Stimulated activated CD8-positive, alpha-beta memory T cell treated with anti-CD3 and anti-CD28 coated beads, Interleukin-12 subunit alpha, Interleukin-12 subunit beta, amount 100 ng/mL, for 24 hours (primary cell): ENCODE data around the gene AMIGO1.

Experiments used
- DNase-seq: peaks from one replicate; pipeline ENCODE4 v3.0.0-alpha.2; 2020; ENCODE audit errors: extremely low read depth

AMIGO1 gene

DNA sequence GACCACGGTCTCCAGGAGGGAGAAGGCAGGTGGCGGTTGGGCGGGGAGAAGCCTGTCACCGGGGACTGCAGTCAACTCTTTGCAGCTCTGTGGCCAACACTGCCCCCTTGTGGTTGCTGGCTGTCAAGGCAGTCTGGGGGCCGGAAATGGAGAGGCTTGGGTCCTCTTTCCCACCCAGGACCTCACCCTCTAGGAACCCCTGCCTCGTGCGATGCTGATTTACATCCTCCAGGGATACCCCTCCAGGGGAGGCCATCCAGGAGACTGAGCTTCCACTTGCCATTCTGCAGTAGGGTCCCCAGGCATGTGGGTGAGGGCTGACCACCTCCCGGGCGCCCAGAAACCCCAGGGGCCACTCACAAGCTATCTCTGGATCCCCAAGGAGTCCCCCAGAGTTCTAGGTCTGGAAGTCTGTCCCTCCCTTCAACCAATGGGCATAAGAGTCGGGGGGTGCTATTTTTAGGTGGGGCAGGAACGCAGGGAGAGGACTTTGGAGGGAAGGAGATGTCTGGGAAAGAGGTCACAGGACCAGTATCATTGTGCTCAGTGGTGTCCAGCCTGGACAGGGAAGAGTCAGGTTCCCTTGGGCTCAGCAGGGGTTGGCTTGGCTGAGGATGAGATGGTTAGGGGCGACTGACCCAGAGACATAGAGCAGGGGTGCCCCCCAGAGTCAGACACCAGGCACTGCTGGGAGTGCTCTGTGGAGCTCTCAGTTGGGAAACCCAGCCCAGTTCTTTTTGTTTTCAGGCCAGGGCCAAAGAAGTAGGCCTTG, 23.0 kb upstream of the AMIGO1 start:
- peak; percentile 70 for DNase-seq

DNA sequence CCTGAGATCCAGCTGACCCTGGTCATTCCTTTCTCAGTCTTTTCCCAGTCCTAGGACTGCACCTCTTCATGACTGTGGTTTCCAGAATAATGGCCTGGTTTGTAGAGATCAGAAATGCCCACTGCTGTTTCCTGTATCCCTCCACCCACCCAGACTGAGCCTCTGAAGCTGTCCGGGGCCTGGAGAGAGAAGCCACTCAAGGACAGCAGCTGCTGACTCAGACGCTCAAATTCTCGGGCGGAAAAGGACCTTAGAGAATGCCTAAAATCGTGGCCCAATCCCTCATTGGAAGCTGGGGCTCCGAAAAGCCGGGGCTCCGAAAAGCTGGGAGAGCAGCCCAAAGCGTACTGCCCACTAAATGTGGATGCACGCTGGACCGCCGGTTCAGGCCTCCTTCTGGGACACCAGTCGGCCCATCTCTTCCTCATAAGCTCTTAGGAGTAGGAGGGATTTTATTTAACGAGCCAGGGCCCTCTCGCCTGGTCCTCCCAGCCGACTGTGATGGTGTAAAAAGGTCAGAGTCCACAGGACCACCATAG, 22.4 kb upstream of the AMIGO1 start:
- no peak for DNase-seq

- DNase-seq = no peak
Observed at GRCh38 chr1:109531380-109531779, 21.9 kb upstream of the AMIGO1 start.

DNA sequence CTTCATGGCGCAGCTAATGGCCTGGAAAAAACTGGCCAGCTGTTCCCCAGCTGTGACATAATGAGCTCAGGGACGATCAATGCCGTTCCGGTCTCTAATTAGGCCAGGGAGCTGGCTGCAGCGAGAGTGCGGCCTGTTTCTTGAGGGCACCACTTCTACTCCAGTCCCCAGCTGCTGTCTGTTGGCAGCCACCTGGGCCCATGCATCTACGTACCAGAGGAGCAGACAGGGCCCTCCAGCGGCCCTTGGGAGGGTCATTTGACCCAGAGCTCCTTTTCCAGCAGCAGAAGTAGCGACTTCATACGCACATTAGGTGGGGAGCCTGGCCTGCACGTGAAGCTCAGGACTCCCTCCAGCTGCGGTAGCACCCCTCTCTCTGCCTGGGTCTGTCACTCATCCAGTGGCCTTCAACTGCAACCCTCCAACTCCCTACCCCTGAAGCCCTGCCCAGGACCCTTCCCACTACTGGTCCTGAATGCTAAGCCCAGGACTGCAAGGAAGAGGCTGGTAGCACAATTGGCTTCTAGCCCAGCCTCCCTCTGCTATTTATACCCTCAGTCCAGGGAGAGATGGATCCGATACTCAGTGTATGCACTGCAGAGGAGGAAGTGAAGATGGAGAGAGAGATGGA, 21.0 kb upstream of the AMIGO1 start:
- DNase-seq = no peak

DNA sequence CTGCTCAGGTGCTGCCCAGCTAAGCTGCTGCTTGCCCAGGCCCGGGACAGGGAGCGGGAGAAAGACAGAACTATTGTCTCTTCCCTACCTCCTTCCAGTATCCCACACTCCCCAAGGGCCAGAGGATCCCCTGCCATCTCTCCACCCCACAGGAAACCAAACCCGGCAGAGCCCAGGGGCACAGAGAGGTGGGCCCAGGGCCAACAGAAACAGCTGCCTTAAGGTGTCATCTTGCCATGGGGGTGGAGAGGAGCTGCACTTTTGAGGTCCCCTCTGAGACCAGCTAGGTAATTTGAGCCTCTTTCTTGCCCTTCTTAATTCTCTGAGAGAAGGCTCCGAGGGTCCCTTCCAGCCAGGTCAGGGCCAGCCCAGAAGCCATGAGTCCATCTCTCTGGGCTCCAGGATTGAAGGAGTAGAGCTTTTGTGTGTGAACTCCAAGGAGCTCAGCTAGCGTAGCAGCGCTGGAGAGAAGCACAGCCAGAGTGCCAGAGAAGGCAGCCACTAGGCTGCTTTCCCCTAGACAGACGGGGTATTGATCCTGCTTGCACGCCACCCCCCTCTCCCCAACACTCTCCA, 20.4 kb upstream of the AMIGO1 start:
- DNase-seq = no peak

- DNase-seq = no peak
Observed at GRCh38 chr1:109528712-109529111, 19.2 kb upstream of the AMIGO1 start.

DNA sequence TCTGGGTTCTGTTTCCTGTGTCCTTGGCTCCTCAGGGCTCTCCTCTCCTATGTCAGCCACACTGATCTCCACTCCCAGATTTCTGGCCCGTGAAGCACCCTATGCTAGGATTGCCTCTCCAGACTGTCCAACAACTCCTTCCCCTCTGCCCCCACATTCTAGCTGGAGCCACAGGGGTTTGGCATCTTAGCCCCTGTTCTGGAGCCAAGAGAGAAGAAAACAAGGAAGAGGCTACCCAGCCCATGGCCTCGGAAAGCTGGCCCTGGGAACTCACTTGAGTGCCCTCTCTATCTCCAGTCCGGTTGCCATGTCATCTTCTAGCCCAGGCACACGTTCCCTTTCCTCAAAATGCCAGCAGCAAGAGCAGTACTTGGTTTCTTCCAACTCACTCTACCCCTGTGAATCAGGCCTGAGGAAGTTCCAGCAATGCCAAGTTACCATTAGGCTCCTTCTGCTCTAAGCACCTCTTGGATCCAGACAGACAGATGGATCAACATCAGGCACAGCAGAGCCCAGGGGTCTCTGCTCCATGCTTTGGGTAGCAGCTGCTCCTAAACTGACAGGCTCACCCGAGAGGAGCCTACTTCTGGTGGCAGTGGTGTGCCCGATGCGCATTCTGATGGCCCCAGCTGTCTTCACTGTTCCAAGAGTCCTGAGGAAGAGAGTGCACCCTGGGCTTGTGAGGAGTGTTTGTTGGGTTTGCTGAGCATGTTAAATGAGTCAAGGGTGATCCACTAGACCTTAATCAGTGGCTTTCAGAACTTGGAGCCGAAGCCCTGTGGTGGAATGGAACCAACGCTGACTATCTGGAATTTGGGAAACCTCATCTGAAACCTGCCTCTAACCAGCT, 18.5 kb upstream of the AMIGO1 start:
- no peak for DNase-seq

DNA sequence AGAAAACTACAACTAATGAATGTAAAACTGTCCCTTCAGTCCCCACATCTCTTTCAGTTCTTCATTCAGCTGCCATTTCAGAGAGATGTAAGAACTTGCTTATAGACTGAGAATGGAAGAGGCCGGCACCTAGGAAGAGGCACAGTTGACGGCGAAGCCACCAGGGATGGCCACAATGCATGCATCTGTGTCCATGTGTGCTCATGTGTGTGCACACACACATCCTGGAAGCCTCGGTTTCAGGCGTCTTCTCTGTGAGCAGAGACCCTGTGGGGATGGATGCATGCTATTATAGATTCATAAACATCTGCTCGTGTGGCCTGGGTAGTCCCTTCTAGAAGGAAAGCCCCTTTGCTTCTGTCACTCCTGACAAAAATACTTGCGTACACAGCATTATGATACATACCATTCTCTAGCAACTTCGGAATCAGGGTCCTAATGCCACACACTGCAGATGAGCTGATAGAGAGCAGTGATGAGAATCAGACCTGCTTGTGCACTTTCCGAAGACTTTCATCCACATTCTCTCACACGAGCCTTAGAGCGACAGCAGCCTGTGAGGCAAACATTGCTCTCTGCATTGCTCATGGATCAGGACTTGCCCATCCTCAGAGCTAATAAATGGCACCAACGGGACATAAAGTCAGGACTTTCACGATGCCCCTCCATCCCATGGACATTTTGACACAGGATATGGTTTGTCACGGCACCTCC, 17.7 kb upstream of the AMIGO1 start:
- no peak for DNase-seq

DNA sequence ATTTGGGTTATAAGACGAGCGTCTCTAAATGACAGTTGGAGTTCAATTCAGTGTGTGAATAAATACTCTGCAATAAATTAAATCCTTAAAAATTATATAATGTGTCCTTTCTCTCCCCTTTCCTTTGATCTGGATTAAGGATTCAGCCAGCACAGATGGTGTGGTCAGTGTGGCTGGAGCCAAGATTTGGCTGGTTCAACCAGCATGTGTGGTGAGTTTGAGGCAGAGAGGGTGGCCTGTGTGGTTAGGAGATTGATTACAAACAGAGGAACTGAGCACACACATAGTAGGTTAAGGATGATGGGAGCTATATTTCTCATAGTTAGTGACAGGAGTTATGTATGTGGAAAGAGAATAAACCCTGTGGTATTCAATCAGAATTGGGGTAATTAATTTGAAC, 14.2 kb upstream of the AMIGO1 start:
- no peak for DNase-seq

GRCh38 chr1:109522026-109522425, 12.5 kb upstream of the AMIGO1 start:
- DNase-seq = no peak

DNA sequence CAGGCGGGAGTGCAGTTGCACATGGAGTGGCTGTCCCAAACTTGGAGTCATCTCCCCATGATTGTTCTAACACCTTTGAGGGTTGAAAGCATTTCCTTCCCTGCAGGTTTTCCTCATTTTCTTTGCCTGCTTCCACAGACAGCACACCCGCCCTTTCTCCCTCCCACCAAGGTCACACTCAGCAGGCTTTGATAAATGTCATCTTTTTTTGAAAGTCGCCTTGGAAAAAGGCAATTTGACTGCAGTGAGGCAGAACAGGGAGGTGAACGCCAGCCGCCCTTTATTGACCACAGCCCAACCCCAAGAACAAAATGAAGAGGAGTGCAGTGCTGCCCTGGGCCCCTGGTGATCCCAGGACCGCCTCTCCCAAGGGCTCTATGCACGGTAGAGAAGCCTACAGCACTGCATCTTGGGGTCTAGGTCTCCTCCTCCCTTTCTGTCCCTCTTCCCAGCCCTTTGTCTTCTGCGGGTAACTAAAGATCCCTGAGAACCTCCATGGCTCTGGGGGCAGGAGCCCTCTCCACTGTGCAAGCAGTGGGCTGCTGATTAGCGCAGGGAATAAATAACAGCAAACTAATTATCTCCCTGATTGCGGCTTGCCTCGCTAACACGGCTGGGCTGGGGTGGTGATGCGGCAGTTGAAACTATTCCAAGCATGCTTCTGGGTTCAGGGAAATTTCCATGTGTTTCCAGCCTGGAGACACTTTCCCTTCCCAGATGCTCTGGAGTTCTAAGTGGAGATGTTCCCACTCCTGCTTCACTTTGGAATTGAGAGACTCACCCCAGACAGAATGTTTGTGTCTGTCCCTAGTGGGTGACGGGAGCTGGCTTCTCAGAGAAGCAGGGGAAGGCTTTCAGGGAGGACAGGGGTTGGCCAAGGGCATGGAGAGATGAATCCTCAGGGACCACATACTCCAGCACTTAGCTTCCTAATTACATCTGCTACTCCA, 11.8 kb upstream of the AMIGO1 start:
- DNase-seq = no peak

DNA sequence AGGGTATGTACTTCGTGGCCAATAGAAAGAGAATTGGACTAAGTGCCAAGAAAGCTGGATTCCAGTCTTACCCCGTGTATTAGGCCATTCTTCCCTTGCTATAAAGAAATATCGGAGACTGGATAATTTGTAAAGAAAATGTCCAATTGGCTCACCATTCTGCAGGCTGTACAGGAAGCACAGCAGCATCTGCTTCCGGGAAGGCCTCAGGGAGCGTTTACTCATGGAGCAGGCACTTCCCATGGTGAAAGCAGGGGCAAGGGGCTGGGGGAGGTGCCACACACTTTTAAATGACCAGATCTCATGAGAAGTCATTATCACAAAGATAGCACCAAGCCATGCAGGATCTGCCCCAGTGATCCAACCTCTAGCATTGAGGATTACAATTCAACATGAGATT, 7.8 kb upstream of the AMIGO1 start:
- no peak for DNase-seq

DNA sequence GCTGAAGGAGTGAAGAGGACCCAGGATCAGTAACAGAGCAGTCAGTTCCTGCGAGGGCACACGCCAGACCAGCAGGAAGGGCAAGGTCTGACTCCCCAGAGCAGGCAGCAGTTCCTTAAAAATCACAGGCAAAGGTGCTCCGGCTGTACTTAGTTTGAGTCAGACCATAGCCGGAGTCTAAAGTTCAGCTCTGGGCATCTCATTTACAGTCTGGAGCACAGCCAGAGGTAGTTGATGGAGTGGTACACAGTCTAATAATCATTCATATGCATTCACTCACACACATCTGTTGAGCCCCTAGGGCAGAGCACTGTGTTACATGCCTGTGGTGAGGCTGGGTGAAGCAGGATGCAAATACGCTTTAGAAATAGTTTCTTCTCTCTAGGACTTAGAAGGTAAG, 7.3 kb upstream of the AMIGO1 start:
- DNase-seq = no peak

- no peak for DNase-seq
Observed at GRCh38 chr1:109514846-109515245, 5.3 kb upstream of the AMIGO1 start.

DNA sequence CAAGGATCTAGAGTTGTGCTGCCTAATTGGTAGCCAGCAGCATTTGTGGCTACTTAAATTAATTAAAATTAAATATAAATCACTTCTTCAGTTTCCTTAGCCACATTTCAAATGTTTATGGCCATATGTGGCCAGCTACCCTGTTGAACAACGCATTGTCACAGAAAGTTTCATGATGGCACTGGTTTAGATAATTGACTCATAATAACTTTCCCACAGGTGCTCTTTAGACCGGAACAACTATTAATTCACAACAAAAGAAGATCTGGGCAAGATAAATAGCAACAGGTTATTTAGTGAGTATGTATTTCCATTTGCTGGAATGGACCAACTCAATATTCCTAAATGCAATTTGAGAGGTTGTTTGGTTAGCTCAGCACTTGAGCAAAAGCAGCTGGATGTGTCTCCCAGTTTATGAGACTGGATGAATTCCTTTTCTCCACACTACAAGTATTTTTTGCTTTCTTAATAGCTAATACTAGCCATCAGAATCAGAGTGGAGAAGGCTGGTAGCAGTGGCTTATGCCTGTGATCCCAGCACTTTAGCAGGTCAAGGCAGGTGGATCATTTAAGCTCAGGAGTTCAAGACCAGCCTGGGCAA, 3.7 kb upstream of the AMIGO1 start:
- DNase-seq = no peak

DNA sequence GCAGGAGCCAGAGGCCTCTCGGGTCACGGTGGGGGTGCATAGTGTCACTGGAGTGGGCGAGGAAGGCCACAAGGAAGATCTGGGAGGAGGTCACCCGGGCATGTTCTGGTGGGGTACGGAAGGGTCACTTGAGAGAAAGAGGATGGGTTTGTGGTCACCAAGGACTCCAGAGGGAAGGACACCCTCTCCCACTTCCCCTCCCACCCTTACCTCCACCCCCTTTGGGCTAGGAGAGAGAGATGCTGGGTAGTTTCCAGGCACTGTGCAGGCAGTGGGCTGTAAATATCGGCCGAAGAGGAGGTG, 703 bp downstream of the AMIGO1 start:
- DNase-seq = no peak

DNA sequence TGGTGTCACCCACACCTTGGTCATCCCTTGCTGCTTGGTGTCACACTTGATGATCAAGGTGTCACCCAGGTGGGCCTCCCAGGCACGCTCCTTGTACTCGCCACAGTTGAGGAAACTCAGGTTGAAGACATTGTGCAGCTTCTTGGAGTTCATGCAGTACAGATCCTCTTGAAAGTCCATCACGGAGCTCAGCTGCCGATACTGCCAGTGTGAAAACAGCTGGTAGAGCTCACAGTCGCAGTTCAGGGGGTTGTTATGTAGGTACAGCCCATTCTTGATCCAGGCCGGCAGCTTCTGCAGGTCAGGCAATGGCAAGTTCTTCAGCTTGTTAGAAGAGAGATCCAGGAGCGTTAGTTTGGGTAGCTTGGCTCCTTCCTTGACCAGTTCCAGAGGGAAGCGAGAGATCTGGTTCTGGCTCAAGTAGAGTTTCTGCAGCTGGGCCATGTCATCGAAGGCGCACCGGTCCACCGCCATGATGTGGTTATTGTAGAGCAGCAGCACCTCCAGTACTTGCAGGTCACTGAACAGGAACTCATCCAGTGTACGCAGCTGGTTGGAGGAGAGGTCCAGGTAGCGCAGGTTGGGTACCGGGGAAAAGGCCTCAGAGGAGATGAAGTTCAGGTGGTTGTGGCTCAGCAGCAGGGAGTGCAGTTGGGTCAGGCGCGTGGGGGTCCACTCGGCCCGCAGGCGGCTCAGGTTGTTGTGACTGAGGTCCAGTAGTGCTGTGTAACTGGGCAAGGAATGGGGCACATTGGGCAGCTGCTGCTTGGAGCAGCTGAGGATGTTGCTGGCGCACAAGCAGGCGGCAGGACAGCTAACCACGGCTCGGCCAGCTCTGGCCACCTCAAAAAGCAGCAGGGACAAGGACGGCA, 1.3 kb downstream of the AMIGO1 start:
- no peak for DNase-seq

DNA sequence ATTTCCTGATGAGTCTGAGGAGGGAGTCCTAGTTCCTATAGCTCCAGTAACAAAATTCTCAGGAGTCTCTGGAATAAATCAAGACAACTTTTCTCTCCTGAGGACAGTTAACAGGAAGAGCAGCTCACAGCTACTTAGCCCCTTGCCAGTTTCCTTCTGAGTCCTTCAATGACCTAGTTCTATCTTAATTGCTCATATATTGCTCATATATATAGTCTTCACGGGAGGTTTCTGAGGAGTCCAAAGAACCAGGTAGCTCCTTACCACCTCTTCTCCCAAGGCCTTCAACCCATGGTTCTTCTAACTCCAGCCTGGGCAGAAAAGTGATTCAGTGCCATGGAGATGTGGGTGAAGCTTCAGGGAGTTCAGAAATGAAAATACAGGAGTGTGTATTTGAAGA, 4.6 kb downstream of the AMIGO1 start:
- no peak for DNase-seq

DNA sequence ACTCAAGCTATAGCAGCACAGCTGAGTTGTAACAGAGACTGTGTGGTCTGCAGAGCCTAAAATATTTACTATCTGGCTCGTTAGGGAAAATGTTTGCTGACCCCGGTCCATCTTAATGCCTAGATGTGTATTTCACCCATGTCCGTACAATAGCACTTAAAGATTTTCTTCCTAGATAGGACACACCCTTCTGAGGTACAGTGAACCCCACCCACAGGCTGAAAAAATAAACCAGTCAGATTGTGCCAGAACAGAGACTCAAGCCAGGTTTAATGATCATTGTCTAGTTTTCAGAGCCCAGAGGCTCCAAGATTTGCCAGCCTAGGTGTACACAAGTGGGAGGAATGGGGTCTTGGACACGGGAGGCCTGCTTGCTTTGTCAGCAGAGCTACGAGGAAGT, 5.6 kb downstream of the AMIGO1 start:
- DNase-seq = no peak
